Smooth muscle cell (in vitro differentiated cells): ENCODE data around the gene USP11. TPM values are rescaled to one million over a fixed set of nuclear protein-coding genes. Genes with fewer than 3 reads are reported as not detected.

Source experiments
- DNase-seq: peaks from one replicate; lab custom pipeline; 2025; ENCODE audit not compliant: unreplicated experiment; lab: John Stamatoyannopoulos, UW
- H2AFZ ChIP-seq: fragments of 200-600 bp; sonication (generic); 2 replicates; pipeline ENCODE4 v1.6.0; 2016; ENCODE audit warnings: antibody characterized with exemption, low read depth, mild to moderate bottlenecking
- H3F3A ChIP-seq: fragments of 200-600 bp; sonication (generic); 2 replicates; pipeline ENCODE4 v1.6.0; 2017; ENCODE audit warnings: antibody characterized with exemption, low read depth
- H3K27ac ChIP-seq: fragments of 200-600 bp; sonication (generic); 2 replicates; pipeline ENCODE4 v1.5.1; 2016; ENCODE audit warnings: low read depth, mild to moderate bottlenecking
- H3K27me3 ChIP-seq: fragments of 200-600 bp; sonication (generic); 2 replicates; pipeline ENCODE4 v1.6.1; 2016; ENCODE audit warnings: low read depth, mild to moderate bottlenecking
- H3K36me3 ChIP-seq: fragments of 200-600 bp; sonication (generic); 2 replicates; pipeline ENCODE4 v1.5.1; 2016; ENCODE audit warnings: low read depth
- H3K4me1 ChIP-seq: fragments of 200-600 bp; sonication (generic); 2 replicates; pipeline ENCODE4 v1.5.1; 2016; ENCODE audit warnings: low read depth
- H3K4me2 ChIP-seq: fragments of 200-600 bp; sonication (generic); 2 replicates; pipeline ENCODE4 v1.6.0; 2016; ENCODE audit warnings: mild to moderate bottlenecking
- H3K4me3 ChIP-seq: fragments of 200-600 bp; sonication (generic); 2 replicates; pipeline ENCODE4 v1.5.1; 2016; ENCODE audit warnings: mild to moderate bottlenecking
- H3K79me2 ChIP-seq: fragments of 200-600 bp; sonication (generic); 2 replicates; pipeline ENCODE4 v1.6.0; 2016; ENCODE audit warnings: low read depth, mild to moderate bottlenecking
- H3K9ac ChIP-seq: fragments of 200-600 bp; sonication (generic); 2 replicates; pipeline ENCODE4 v1.6.0; 2016; ENCODE audit warnings: low read depth
- H3K9me3 ChIP-seq: fragments of 200-600 bp; sonication (generic); replicated peaks from 2 replicates; pipeline ENCODE4 v1.5.1; 2016; ENCODE audit warnings: low read depth
- H4K20me1 ChIP-seq: fragments of 200-600 bp; sonication (generic); 2 replicates; pipeline ENCODE4 v1.6.0; 2016; ENCODE audit warnings: low read depth
- WGBS: methylation state at CpG from one replicate; pipeline ENCODE4 v1.1.7; 2016; ENCODE audit warnings: low lambda C conversion rate; 5-methylcytosine and 5-hydroxymethylcytosine counted together
- polyA plus RNA-seq: library from polyadenylated mRNA; unstranded; fragments of >200 nt; fragmentation: Nextera tagmentation; extraction: Ambion mirVana; gene quantifications from 2 replicates; pipeline ENCODE4 v1.2.1, GENCODE V29; 2016
- total RNA-seq: library from RNA; depleted of rRNA; stranded (reverse); fragments of >200 nt; gene quantifications from 2 replicates; pipeline ENCODE4 v1.2.3, GENCODE V29; 2014
- TF ChIP-seq, protein P1 (sequence below): fragments of 200-600 bp; sonication (generic); IDR thresholded peaks from 2 replicates; pipeline ENCODE4 v1.5.1; 2017; ENCODE audit warnings: borderline replicate concordance, mild to moderate bottlenecking, antibody characterized with exemption; ENCODE audit not compliant: insufficient read depth, poor library complexity, severe bottlenecking

The USP11 gene
- total and polyA plus RNA-seq, 2 experiments from 2014 or later, result 84.0 to 221 TPM

DNA sequence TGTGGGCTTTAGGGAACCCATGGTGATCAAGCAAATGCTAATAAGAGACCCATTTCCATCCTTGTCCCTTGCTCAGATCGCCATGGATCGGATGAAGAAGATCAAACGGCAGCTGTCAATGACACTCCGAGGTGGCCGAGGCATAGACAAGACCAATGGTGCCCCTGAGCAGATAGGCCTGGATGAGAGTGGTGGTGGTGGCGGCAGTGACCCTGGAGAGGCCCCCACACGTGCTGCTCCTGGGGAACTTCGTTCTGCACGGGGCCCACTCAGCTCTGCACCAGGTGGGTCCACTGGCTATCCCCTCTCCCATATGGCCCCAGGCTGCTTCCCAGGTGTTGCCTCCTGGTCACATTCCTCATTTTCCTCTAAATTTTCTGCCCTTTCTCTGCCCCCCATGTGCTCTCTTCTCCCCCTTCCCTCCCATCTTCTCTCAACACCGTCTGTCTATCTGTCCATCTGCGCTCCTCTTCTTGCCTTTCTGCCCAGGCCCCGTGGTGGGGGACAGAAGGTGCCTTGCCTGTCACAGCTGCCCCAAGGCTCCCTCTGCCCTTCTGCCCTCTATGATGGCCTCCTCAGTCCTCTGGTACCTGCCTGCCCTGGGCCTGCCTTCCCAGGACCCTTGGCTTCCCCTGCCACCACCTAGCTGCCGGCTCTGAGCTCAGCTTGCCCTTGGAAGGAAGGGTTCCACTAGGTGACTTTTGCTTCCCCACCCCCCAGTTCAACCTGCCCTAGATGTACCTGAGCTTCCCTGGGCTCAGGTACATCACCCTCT is 9.1 kb upstream of the USP11 start:
- WGBS, result 97% methylated on average over 13 of the region's 13 CpGs
- peaks cover 62% of the 10 kb centered on the region for H4K20me1 ChIP-seq
- no peak overlapping the region for H3K4me3 ChIP-seq
- H3K27me3 ChIP-seq, result no peaks in the 10 kb centered on the region
- TF ChIP-seq, protein P1, sequence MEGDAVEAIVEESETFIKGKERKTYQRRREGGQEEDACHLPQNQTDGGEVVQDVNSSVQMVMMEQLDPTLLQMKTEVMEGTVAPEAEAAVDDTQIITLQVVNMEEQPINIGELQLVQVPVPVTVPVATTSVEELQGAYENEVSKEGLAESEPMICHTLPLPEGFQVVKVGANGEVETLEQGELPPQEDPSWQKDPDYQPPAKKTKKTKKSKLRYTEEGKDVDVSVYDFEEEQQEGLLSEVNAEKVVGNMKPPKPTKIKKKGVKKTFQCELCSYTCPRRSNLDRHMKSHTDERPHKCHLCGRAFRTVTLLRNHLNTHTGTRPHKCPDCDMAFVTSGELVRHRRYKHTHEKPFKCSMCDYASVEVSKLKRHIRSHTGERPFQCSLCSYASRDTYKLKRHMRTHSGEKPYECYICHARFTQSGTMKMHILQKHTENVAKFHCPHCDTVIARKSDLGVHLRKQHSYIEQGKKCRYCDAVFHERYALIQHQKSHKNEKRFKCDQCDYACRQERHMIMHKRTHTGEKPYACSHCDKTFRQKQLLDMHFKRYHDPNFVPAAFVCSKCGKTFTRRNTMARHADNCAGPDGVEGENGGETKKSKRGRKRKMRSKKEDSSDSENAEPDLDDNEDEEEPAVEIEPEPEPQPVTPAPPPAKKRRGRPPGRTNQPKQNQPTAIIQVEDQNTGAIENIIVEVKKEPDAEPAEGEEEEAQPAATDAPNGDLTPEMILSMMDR, result no peak
- DNase-seq, result no peak
- no peak overlapping the region for H3K4me2 ChIP-seq
- H2AFZ ChIP-seq, result no peak overlapping the region
- H3K79me2 ChIP-seq, result peaks cover 42% of the 10 kb centered on the region
- peaks cover 6% of the 10 kb centered on the region for H3K36me3 ChIP-seq
- no peaks in the 10 kb centered on the region for H3F3A ChIP-seq
- peaks cover 12% of the 10 kb centered on the region for H3K4me1 ChIP-seq
- no peak overlapping the region for H3K9ac ChIP-seq
- no peaks in the 10 kb centered on the region for H3K9me3 ChIP-seq
- H3K27ac ChIP-seq, result no peak overlapping the region

DNA sequence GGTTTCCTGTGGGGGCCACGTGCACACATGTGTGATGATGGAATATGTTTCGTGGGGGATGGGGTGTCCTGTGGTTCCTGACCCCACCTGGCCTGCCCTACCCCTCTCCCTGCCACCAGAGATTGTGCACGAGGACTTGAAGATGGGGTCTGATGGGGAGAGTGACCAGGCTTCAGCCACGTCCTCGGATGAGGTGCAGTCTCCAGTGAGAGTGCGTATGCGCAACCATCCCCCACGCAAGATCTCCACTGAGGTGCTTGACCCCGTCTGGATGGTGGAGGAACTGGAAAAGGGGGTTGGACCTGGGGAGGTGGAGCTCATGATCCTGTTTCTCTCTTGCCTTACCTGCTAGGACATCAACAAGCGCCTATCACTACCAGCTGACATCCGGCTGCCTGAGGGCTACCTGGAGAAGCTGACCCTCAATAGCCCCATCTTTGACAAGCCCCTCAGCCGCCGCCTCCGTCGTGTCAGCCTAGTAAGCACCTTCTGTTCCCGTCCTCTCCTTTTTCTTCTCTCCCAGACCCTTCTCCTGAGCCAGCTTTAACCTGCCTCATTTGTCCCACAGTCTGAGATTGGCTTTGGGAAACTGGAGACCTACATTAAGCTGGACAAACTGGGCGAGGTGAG is 8.4 kb upstream of the USP11 start:
- Histone ChIP-seq H3K79me2 (peaks cover 35% of the 10 kb centered on the region), H3K36me3 (peaks cover 6% of the 10 kb centered on the region), H2AFZ (no peak overlapping the region), H3K9ac (no peak overlapping the region), H3K27ac (no peak overlapping the region), H4K20me1 (peaks cover 59% of the 10 kb centered on the region), H3K4me2 (no peak overlapping the region), H3K9me3 (no peaks in the 10 kb centered on the region), H3F3A (no peaks in the 10 kb centered on the region), H3K4me1 (peaks cover 12% of the 10 kb centered on the region), H3K4me3 (no peak overlapping the region), H3K27me3 (no peaks in the 10 kb centered on the region)
- WGBS, result 97% methylated on average over 17 of the region's 17 CpGs
- no peak for DNase-seq
- TF ChIP-seq, protein P1, result no peak

DNA sequence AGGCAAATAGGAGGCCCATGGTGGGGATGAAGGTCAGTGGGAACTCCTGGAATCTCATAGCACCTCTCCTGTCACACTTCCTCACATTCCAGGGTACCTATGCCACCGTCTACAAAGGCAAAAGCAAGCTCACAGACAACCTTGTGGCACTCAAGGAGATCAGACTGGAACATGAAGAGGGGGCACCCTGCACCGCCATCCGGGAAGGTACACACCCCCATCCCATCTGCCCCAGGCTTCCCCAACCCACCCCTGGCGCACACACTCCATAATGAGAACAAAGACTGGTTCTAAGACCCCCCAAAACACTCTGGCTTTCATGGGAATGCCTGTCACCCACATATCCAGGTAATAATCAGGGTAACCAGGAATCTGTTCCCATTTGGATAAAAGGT is 7.9 kb upstream of the USP11 start:
- 99% methylated on average over 4 of the region's 4 CpGs for WGBS
- Histone ChIP-seq H3K9ac (no peak overlapping the region), H3K27ac (no peak overlapping the region), H3F3A (no peaks in the 10 kb centered on the region), H3K4me3 (no peak overlapping the region), H3K27me3 (no peaks in the 10 kb centered on the region), H3K4me1 (peaks cover 7% of the 10 kb centered on the region), H3K9me3 (no peaks in the 10 kb centered on the region), H2AFZ (no peak overlapping the region), H3K36me3 (peaks cover 6% of the 10 kb centered on the region), H4K20me1 (peaks cover 54% of the 10 kb centered on the region), H3K4me2 (no peak overlapping the region), H3K79me2 (peaks cover 30% of the 10 kb centered on the region)
- TF ChIP-seq, protein P1, result no peak
- DNase-seq, result no peak
